Measurements from ENCODE around the gene AKAP1. TPM values are rescaled to one million over a fixed set of nuclear protein-coding genes. Genes with fewer than 3 reads are reported as not detected.

The AKAP1 gene
- polyA plus RNA-seq, 3 donors: 32.5 to 37.0 (median 33.4) TPM

DNA sequence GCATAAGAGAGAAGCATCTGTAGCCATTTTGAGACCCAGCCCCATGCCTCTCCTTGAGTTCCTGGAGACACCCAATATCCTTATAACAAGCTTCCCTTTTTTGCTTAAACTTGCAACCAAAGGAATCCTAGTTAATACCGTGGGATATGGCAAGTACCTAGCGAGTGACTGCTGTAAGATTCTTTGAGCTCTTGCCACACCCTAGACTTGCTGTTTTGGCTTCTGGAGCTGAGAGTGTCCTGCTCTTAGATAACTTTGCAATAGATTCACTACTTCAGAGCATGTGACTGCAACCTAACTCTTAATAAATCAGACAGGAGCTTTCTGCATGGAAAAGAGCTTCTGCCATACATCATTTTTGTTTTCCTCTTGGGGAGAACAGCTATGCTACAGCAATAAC, 58.3 kb downstream of the AKAP1 start:
- no peak for DNase-seq (ENCODE audit: extremely low read depth in 1 of 11, low read depth in 9 of 11, low spot score in 4 of 11)

DNA sequence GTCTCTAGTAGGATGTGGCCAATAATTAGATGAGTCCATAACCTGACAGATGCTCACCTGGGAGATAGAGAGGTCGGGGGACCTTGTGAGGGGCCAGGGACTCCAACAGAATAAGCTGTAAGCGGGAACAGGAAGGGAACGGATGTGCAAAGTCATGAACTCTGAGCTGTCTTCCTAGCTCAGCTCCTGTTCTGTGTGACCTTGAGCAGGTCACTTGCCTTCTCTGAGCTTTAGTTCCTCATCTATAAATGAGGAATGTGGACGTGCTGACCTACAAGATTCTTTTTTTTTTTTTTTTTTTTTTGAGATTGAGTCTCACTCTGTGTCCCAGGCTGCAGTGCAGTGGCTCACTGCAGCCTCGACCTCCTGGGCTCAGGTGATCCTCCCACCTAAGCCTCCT, 58.9 kb downstream of the AKAP1 start:
- DNase-seq (ENCODE audit: extremely low read depth in 1 of 11, low read depth in 9 of 11, low spot score in 4 of 11): no peak

DNA sequence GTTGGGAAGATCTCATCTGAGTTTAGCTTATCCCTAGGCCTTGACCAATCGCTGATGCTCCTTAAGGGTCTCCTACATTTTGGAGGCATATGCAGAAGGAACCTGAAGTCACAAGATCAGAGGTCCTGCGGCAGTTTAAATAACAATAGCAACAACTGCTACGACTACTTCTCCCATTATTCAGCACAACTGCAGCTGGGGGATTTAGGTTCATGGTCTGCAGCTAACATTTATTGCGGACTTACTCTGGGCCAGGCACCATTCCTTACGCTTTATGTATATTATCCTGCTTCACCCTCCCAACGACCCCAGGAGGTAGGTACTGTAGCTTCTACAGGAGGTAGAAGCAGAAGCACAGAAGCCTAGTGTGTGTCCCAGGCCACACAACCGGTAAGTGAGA, 59.5 kb downstream of the AKAP1 start:
- DNase-seq (ENCODE audit: extremely low read depth in 1 of 11, low read depth in 9 of 11, low spot score in 4 of 11): no peak

DNA sequence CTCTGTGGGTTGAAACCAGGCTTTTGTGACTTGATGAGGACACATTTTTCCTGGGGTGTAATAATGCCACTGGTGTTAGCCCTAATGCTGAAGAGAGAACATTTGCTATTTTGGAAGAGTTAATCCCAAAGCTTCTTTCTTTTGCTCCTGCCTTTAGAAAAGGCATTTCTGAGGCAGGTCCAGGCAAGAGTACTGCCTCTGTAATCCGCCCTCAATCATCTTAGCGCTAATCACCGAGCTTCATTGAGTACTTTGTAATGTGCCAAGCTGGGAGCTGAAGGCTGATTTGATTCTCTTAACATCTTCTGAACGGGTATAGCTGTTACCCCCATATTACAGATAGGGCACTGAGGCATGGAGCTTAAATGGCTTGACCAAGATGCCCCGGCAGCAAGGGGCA, 60.3 kb downstream of the AKAP1 start:
- DNase-seq (ENCODE audit: extremely low read depth in 1 of 11, low read depth in 9 of 11, low spot score in 4 of 11): no peak

DNA sequence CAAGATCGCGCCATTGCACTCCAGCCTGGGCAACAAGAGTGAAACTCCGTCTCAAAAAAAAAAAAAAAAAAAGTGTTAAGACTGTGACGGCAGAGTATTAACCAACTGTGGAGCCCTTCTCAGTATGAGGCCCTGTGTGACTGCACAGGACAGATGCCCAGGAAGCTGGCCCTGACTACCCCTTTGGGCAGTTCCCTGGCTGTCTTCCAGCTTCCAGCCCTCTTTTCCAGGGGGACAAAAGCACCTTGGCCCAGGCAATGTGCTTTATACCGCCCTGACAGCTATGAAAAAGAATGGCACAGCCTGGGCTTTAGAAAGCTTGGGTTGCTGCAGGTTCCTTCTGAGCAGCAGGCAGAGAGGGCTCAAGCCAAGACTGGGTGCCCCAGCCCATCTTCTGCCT, 61.2 kb downstream of the AKAP1 start:
- DNase-seq (ENCODE audit: extremely low read depth in 1 of 11, low read depth in 9 of 11, low spot score in 4 of 11): no peak

DNA sequence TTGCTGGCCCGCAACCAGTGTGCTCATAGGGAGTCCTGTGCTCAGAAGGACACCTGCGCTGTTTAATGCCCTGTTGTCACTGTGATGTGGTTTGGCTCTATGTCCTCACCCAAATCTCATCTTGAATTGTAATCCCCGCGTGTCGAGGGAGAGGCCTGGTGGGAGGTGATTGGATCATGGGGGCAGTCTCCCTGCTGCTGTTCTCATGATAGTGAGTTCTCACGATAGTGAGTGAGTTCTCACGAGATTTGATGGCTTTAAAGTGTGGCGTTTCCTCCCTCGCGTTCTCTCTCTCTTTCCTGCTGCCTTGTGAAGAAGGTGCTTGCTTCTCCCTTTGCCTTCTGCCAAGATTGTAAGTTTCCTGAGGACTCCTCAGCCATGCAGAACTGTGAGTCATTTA, 66.8 kb downstream of the AKAP1 start:
- no peak for DNase-seq (ENCODE audit: extremely low read depth in 1 of 11, low read depth in 9 of 11, low spot score in 4 of 11)

DNA sequence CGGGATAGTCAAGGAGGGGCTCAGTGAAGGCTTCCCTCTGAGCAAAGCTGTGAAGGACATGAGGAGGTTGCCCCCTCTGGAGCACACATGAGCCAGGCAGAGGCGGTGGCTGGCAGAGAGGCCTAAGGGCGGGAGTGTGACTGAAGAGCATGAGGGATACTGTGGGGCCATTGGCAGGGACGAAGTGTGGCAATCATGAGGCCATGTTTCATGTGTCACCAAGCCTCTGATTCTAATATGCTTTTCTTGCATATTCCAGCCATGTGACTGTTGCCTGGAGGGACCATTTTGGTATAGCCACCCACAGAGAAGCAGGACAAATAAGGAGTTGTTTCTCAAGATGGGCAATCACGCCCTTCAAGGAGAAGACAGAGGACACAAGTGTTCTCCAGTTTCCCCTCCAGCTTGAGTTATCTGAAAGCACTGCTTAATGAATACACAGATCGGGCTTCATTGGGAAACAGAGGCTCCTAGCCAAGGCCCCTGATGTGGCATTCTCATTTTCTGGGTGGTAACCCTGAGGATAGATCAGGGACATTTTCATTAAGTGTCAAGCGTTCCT, 68.0 kb downstream of the AKAP1 start:
- DNase-seq (ENCODE audit: extremely low read depth in 1 of 11, low read depth in 9 of 11, low spot score in 4 of 11): no peak

DNA sequence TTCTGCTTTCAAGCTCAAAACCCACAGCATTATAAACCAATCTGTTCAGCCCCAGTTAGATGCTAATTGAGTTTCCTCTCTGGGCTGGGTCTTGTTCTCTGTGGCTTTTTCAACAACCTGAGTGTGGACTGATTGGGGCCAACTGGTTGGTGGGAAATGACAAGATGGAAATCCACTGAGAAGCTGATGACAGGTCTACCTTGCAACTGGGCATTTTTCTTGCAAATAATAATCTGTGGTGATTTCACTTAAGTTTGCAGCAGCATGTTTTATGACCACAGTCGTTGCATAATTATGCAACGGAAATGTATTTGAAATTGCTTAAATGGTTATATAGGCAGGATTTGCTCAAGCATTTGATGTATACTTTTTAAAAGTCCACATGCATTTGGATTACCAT, 69.9 kb downstream of the AKAP1 start:
- no peak for DNase-seq (ENCODE audit: extremely low read depth in 1 of 11, low read depth in 9 of 11, low spot score in 4 of 11)

DNA sequence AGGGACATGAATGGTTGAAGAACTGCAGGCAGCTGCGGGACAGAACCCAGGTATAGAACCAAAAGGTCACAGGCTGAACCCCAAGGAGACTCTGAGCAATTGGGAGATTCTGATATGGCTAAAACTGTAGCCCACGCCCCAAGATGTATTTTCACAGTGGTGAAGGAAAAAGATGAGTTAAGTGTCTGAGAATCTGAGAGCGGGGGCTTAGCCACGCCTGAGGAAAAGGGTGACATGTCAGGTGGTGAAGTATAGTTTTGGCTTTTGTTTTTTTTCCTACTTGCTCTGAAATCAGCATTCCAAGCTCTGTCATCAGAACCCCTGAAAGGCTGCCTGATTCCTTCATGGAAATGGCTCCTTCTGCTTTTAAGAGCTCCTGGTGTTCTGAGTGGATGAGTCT, 73.3 kb downstream of the AKAP1 start:
- no peak for DNase-seq (ENCODE audit: extremely low read depth in 1 of 11, low read depth in 9 of 11, low spot score in 4 of 11)

DNA sequence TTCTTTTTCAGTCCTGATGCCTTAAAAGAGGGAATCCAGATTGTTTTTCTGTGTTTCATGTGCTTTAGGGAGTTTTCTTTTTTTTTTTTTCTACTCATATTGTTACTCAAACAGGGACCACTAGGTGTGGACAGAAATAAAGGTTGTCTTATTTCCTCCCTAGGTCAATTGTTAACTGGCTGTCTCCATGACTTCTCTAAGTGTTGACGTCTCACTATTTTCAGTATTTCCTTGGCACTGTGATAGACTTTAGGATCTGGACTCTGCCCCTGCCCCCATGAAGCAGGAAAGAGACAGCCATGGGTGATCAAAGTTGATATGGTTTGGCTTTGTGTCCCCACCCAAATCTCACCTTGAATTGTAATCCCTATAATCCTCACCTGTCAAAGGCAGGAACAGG, 73.7 kb downstream of the AKAP1 start:
- DNase-seq (ENCODE audit: extremely low read depth in 1 of 11, low read depth in 9 of 11, low spot score in 4 of 11): no peak

DNA sequence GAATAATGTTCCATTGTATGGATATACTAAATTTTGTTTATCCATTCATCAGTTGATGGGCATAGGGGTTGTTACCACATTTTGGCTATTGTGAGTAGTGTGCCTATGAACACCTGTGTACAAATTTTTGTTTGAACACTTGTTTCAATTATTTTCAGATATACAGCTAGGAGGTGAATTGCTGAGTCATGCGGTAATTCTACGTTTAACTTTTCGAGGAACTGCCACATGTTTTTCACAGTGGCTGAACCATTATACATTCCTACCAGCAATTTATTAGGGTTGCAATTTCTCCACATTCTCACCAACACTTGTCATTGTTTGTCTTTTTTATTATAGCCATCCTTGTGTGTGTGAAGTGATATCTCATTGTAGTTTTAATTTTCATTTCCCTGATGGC, 75.6 kb downstream of the AKAP1 start:
- no peak for DNase-seq (ENCODE audit: extremely low read depth in 1 of 11, low read depth in 9 of 11, low spot score in 4 of 11)

DNA sequence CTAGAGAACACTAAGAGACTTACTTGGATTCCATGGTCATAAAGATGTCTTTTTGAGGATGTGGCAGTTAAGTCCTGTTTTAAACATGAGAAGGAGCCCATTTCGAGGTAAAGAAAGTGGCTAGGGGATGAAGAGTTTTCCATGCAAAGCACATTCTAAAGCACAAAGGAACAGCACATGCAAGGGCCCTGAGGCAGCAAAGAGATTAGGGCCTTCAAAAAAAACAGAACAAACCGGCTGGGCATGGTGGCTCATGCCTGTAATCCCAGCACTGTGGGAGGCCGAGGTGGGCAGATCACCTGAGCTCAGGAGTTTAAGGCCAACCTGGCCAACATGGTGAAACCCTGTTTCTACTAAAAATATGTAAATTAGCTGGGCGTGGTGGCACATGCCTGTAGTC, 79.8 kb downstream of the AKAP1 start:
- no peak for DNase-seq (ENCODE audit: extremely low read depth in 1 of 11, low read depth in 9 of 11, low spot score in 4 of 11)

DNA sequence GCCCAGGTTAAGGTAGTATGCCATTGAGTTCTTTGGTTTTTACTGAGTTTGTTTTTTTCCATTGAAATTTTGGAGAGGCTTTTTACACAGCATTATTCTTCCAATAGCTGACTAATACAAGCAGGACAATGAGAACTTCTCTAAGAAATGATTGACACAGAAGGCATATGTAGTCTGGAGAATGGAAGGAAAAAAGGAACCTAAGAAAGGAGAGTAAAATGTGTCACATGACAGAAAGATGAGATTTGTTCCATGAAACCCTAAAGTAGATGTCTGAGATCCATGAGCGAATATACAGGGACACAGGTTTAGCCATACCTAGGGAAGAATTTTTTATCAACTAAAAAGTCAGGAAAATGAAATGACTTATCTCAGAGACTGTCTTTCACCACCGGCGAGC, 80.7 kb downstream of the AKAP1 start:
- DNase-seq (ENCODE audit: extremely low read depth in 1 of 11, low read depth in 9 of 11, low spot score in 4 of 11): no peak

DNA sequence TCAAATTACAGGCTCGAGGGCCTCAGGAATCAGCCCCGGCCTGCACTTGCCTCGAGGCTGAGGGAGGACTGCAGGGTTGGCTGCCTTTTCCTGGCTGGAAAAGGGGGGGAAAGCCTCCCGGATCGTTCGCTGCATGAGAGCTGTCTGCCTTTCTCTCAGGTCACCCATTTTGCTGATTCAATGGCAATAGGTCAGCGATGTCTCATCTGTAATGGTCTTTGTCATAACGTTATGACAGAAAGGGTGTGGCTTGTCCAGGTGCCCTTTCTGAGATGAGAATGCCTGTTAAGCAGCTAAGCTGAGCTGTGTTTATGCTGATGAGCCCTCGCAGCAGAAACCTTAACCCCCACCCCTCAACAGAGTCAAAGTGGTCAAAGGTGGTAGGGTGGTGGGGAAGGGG, 81.8 kb downstream of the AKAP1 start:
- peak in 3 of 11 donors; percentile 11 to 22 (median 14) for DNase-seq (ENCODE audit: extremely low read depth in 1 of 11, low read depth in 9 of 11, low spot score in 4 of 11)

DNA sequence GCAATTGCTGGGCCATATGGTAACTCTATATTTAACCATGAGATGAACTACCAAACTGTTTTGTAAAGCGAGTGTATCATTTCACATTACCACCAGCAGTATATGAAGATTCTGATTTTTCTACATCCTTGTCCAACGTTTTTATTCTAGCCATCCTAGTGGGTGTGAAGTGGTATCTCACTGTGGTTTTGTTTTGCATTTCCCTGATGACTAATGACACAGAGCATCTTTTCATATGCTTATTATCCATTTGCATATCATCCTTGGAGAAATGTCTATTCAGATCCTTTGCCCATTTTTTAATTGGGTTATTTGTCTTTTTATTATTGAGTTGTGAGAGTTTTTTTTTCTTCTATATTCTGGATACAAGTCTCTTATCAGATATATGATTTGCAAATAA, 83.6 kb downstream of the AKAP1 start:
- no peak for DNase-seq (ENCODE audit: extremely low read depth in 1 of 11, low read depth in 9 of 11, low spot score in 4 of 11)

DNA sequence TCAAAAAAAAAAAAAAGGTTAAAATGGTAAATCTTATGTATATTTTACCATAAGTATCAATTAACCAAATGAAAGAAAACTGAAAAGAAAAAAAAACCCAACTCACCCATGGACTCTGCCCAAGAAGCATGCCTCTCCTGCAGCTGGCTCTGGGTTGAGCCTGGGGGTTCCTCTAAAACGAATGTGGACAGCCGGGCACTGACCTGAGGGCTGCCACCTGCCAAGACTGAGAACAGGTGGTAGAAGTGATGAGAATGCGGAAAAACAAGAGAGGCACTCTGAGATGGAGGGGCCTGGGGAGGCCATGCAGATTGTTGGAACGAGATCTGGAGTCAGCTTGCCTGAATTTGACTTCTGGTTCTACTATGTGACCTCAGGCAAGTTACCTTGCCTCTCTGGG, 85.8 kb downstream of the AKAP1 start:
- DNase-seq (ENCODE audit: extremely low read depth in 1 of 11, low read depth in 9 of 11, low spot score in 4 of 11): no peak

Other genes starting within 250 kb of the AKAP1 start
- gene TRIM25, start 171.2 kb upstream of the AKAP1 start, polyA plus RNA-seq (ENCODE audit: insufficient read length in 3 of 3): 10 to 100 TPM; 27.9 to 35.5 (median 32.9) TPM
- 10 to 100 TPM; 28.9 to 33.4 (median 29.2) TPM for gene COIL, start 124.2 kb upstream of the AKAP1 start, polyA plus RNA-seq (ENCODE audit: insufficient read length in 3 of 3)
- 10 to 100 TPM; 73.2 to 94.7 (median 76.2) TPM for gene SCPEP1, start 107.1 kb upstream of the AKAP1 start, polyA plus RNA-seq (ENCODE audit: insufficient read length in 3 of 3)
- gene MSI2, start 171.3 kb downstream of the AKAP1 start, polyA plus RNA-seq (ENCODE audit: insufficient read length in 3 of 3): 100 to 1,000 TPM in 1 of 3 donors, 10 to 100 TPM in 2; 86.9 to 111 (median 91.4) TPM